ENCODE measurements around the gene EXOC3L1. TPM values are rescaled to one million over a fixed set of nuclear protein-coding genes. Genes with fewer than 3 reads are reported as not detected.

The EXOC3L1 gene
- polyA plus RNA-seq, 2 of the 4 experiments (the other 2 are of a cell fraction), result 0.06 TPM; not detected in 1

DNA sequence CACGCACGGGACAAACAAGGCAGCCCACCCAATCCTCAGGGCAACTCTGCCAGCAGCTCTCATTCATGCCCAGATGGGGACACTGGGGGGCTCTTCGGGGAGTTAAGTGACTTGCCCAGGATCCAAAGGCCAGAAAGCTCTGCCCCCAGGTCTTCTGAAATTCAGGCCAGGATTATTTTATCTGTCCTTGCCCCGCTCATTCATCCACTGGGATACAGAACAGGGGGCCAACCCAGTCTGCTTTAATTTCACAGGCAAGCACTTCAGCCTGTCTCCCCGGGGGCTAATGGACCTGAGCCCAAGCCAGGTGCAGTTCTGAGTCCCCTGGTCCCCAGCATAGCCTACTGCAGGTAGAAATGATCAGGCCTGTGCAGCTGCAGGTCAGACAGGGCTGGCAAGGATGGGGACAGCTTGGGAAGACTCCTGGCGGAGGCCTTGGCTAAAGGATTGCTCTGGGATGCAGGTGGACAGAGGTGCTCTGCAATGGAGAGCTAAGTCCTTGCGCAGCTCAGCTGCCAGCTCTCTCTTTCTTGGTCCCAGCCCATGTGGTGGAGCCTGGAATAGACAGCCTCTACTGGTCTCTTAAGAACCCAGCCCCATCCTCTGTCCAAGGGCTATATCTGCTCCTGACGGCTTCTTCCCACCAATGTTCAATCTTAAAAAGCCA, 38.4 kb downstream of the EXOC3L1 start (continued):
- TF ChIP-seq, protein P1, sequence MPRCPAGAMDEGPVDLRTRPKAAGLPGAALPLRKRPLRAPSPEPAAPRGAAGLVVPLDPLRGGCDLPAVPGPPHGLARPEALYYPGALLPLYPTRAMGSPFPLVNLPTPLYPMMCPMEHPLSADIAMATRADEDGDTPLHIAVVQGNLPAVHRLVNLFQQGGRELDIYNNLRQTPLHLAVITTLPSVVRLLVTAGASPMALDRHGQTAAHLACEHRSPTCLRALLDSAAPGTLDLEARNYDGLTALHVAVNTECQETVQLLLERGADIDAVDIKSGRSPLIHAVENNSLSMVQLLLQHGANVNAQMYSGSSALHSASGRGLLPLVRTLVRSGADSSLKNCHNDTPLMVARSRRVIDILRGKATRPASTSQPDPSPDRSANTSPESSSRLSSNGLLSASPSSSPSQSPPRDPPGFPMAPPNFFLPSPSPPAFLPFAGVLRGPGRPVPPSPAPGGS (IDR thresholded peaks at IDR 0.05), result no peak
- no peak for TF ChIP-seq SREBF2 (IDR thresholded peaks at IDR 0.05)

DNA sequence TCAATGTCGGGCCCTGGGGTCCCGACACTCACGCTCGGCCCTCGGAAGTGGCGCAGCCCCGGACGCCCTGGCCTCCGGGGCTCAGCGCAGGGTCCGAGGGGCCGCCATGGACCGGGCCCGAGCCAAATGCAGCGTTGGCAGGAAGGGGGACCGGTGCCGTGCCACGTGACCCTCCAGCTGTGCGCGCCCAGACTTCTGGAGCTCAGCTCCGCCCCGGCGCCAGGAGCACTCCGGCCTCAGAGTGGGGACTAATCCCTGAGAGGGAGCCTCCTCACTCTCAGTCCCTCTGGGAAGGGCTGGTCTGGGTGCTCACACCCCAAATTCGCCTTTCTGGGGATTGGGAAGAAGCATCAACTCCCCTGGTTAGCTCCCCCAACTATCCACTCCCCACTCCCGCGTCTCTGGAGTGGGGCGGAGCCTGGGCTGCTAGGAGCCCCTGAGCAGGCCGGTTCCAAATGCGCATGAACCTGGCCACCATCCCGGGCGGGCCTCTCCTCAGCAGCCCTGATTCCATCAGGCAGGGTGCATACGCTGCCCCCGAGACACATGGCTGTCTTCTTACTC, 39.0 kb downstream of the EXOC3L1 start, which contains the start of gene B3GNT9:
B3GNT9 (minus strand) TSS at position 166 of the 564 bp plus-strand sequence. CDS start 513 bp downstream, outside the sequence.
- TF ChIP-seq HOXA7 (CRISPR knock-in tag; IDR thresholded peaks at IDR 0.05) (no peak), SMC3 (IDR thresholded peaks at IDR 0.05) (no peak), MYC (IDR thresholded peaks at IDR 0.05; ENCODE audit: borderline replicate concordance, low read length) (no peak), USF2 (IDR thresholded peaks at IDR 0.05) (peak; percentile 88), RARB (CRISPR knock-in tag; IDR thresholded peaks at IDR 0.05) (no peak), HEYL (CRISPR knock-in tag; IDR thresholded peaks at IDR 0.05) (no peak), POLR2AphosphoS2 (conservative IDR thresholded peaks at IDR 0.05; ENCODE audit: low read length) (no peak), EHF (CRISPR knock-in tag; IDR thresholded peaks at IDR 0.05) (no peak), ZSCAN20 (CRISPR knock-in tag; IDR thresholded peaks at IDR 0.05) (no peak), HES2 (IDR thresholded peaks at IDR 0.05) (no peak), CHD4 (IDR thresholded peaks at IDR 0.05; ENCODE audit: borderline replicate concordance) (no peak), CBX8 (IDR thresholded peaks at IDR 0.05) (no peak), MAX (IDR thresholded peaks at IDR 0.05) (peak; percentile 76), POLR2A (IDR thresholded peaks at IDR 0.05; ENCODE audit: low read length) (0 out of 2 replicates have a peak, but pooled peaks have one; percentile 2), MAFK (IDR thresholded peaks at IDR 0.05; ENCODE audit: partially characterized antibody) (peak; percentile 13), PBX3 (IDR thresholded peaks at IDR 0.05) (peak; percentile 49; the same call in 1 of the 2 replicates), JUN (IDR thresholded peaks at IDR 0.05) (peak in 1 of 2 experiments; percentile 54; a peak in 1 of 5 replicates)
- TF ChIP-seq, protein P2, sequence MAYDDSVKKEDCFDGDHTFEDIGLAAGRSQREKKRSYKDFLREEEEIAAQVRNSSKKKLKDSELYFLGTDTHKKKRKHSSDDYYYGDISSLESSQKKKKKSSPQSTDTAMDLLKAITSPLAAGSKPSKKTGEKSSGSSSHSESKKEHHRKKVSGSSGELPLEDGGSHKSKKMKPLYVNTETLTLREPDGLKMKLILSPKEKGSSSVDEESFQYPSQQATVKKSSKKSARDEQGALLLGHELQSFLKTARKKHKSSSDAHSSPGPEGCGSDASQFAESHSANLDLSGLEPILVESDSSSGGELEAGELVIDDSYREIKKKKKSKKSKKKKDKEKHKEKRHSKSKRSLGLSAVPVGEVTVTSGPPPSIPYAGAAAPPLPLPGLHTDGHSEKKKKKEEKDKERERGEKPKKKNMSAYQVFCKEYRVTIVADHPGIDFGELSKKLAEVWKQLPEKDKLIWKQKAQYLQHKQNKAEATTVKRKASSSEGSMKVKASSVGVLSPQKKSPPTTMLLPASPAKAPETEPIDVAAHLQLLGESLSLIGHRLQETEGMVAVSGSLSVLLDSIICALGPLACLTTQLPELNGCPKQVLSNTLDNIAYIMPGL (CRISPR knock-in tag; IDR thresholded peaks at IDR 0.05; ENCODE audit: borderline replicate concordance), result no peak
- H3K4me1 ChIP-seq, result peaks cover 14% of the 10 kb centered on the region
- peak within 1 kb of the TSS; percentile 84 to 96 for H3K27ac ChIP-seq
- H3K4me2 ChIP-seq, result peak within 1 kb of the TSS; percentile 66
- POLR2A ChIA-PET, result interaction anchor here (0.5 to 2.2 kb wide), 7 partner anchors 10 to 258 kb away, joined by 3 to 7 read pairs (median 3); partner anchors contain the start of genes FBXL8 and NOL3
- CTCF ChIA-PET, result interaction anchor here (0.6 to 16.0 kb wide), 18 partner anchors 11 to 315 kb away, joined by 3 to 314 read pairs (median 4); partner anchors contain the start of genes CES3, CES4A, FBXL8 and HSF4
- WGBS (ENCODE audit: missing lambda C conversion rate), result 31% methylated on average over 10 of the region's 34 CpGs
- H3K4me3 ChIP-seq, result peak within 1 kb of the TSS; percentile 76
- ATAC-seq (peak; percentile 74 to 81), FAIRE-seq (no peak), DNase-seq (ENCODE audit: low read depth in 1 of 2, low spot score in 1 of 2) (peak; percentile 65 to 82)
- H3K9me3 ChIP-seq, result no peaks in the 10 kb centered on the region

Measured in A549 (cell line).